ENCODE data around the gene TMBIM6.

DNA sequence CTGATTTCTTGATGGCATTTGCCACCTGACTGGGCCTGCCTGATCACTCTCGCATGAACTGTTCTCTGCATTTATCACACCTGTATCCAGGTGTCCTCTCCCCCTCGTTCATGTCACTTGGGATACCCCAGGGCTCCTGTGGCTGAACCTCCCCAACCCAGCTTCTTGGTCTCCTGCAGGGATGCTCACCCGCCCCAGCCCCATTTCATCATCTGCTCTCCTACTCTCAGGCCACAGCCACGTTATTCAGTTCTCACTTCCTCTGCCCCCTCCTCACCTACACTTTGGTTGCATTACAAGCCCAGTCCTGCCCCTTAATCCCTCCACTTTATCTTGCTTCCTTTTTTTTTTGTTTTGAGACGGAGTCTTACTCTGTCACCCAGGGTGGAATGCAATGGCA lies 35.5 kb downstream of the TMBIM6 start:
- TF ChIP-seq EZH2phosphoT487 (IDR thresholded peaks at IDR 0.05; ENCODE audit: borderline replicate concordance, low read length) (no peak), CTCF (IDR thresholded peaks at IDR 0.05; ENCODE audit: low read depth, low read length, poor library complexity, severe bottlenecking) (no peak)
